ENCODE results near the gene OR52I2. TPM values are rescaled to one million over a fixed set of nuclear protein-coding genes. Genes with fewer than 3 reads are reported as not detected.

The OR52I2 gene
- total RNA-seq, 4 donors from 2014 or later = not detected

DNA sequence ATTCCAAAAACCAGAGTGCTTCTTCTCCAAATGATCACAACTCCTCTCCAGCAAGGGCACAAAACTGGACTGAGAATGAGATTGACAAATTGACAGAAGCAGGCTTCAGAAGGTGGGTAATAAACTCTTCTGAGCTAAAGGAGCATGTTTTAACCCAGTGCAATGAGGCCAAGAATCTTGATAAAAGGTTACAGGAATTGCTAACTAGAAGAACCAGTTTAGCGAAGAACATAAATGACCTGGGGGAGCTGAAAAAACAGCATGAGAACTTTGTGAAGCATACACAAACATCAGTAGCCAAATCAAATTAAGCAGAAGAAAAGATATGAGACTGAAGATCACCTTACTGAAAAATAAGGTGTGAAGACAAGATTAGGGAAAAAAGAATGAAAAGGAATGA is 21.1 kb upstream of the OR52I2 start:
- H3K9me3 ChIP-seq = no peaks in the 10 kb centered on the region
- in situ Hi-C loops (cut with MboI; ENCODE audit: low sequenced_read_pairs in 4 of 4) (no loop called here), intact Hi-C loops (cut with DNase I; ENCODE audit: low total_unique reads) (no loop called here)
- no peak overlapping the region for H3K27ac ChIP-seq
- no peak for DNase-seq
- ATAC-seq = no peak
- H3K4me3 ChIP-seq = no peak overlapping the region
- H3K36me3 ChIP-seq = no peaks in the 10 kb centered on the region
- no peaks in the 10 kb centered on the region for H3K4me1 ChIP-seq
- TF ChIP-seq, protein P1, sequence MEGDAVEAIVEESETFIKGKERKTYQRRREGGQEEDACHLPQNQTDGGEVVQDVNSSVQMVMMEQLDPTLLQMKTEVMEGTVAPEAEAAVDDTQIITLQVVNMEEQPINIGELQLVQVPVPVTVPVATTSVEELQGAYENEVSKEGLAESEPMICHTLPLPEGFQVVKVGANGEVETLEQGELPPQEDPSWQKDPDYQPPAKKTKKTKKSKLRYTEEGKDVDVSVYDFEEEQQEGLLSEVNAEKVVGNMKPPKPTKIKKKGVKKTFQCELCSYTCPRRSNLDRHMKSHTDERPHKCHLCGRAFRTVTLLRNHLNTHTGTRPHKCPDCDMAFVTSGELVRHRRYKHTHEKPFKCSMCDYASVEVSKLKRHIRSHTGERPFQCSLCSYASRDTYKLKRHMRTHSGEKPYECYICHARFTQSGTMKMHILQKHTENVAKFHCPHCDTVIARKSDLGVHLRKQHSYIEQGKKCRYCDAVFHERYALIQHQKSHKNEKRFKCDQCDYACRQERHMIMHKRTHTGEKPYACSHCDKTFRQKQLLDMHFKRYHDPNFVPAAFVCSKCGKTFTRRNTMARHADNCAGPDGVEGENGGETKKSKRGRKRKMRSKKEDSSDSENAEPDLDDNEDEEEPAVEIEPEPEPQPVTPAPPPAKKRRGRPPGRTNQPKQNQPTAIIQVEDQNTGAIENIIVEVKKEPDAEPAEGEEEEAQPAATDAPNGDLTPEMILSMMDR (IDR thresholded peaks at IDR 0.05 in 4 of 5, conservative IDR thresholded peaks at IDR 0.05 in 1 of 5) = no peak
- no peak for TF ChIP-seq POLR2A (IDR thresholded peaks at IDR 0.05)
- H3K27me3 ChIP-seq = no peaks in the 10 kb centered on the region

DNA sequence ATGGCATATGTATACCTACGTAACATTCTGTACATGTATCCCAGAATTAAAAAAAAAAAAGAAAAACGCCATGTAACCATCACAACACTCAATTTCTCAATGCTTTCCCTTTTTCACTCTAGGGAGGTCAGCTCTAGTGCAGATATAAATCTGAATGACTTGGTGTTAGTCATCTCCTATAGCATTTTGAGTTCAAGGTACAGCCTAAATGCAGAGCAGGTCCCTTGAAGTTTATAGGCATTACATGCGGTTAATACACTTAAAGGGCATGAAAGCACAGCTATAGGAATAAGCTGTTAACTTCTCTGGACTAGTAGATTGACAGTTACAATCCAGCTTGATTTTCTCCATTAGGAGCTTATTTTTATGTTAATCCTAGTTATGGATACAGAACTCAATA is 16.2 kb upstream of the OR52I2 start:
- Histone ChIP-seq H3K27me3 (no peaks in the 10 kb centered on the region), H3K4me3 (no peak overlapping the region), H3K9me3 (no peaks in the 10 kb centered on the region), H3K4me1 (no peaks in the 10 kb centered on the region), H3K36me3 (no peaks in the 10 kb centered on the region), H3K27ac (no peak overlapping the region)
- no peak for TF ChIP-seq POLR2A (IDR thresholded peaks at IDR 0.05)
- TF ChIP-seq, protein P1 (IDR thresholded peaks at IDR 0.05 in 4 of 5, conservative IDR thresholded peaks at IDR 0.05 in 1 of 5) = no peak
- in situ Hi-C loops (cut with MboI; ENCODE audit: low sequenced_read_pairs in 4 of 4) (no loop called here), intact Hi-C loops (cut with DNase I; ENCODE audit: low total_unique reads) (no loop called here)
- ATAC-seq (no peak), DNase-seq (no peak)

DNA sequence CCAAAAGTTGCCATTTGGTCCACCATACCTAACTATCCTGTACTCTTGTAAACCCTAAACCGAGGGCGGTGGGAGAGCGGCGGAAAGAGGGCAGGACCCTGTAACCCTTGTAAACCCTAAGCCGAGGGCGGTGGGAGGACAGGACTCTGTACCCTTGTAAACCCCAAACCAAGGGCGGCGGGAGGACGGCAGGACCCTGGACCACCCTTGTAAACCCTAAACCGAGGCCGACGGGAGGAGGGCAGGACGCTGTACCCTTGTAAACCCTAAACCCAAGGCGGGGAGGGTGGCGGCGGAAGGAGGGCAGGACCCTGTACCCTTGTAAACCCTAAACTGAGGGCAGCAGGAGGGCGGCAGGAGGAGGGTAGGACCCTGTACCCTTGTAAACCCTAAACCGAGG is 12.5 kb upstream of the OR52I2 start:
- intact Hi-C loops (cut with DNase I; ENCODE audit: low total_unique reads) = no loop called here
- no peak for DNase-seq

DNA sequence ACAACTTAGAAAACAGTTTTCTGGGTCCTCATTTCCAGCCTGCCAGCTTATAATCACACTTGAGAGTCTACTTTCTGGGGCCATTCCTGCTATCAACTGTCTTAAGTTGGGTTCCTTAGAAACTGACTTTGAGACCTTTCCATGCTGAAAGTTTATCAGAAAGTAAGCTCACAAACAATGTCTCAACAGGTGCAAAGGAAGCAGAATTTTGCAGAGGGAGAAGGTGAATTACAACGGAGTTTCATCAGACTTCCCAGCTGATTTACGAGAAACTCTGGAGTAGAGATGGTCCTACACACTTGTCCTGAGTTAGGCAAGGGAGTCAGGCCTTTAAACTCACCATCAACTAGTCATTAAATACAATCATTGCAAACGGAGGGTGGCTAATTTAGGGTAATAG is 4.7 kb upstream of the OR52I2 start:
- ATAC-seq (no peak), DNase-seq (no peak)
- in situ Hi-C loops (cut with MboI; ENCODE audit: low sequenced_read_pairs in 4 of 4) (no loop called here), intact Hi-C loops (cut with DNase I; ENCODE audit: low total_unique reads) (no loop called here)
- TF ChIP-seq POLR2A (IDR thresholded peaks at IDR 0.05) = no peak
- TF ChIP-seq, protein P1 (IDR thresholded peaks at IDR 0.05 in 4 of 5, conservative IDR thresholded peaks at IDR 0.05 in 1 of 5) = no peak
- Histone ChIP-seq H3K4me3 (no peak overlapping the region), H3K36me3 (no peaks in the 10 kb centered on the region), H3K4me1 (no peaks in the 10 kb centered on the region), H3K27me3 (no peaks in the 10 kb centered on the region), H3K27ac (no peak overlapping the region), H3K9me3 (no peaks in the 10 kb centered on the region)

More for the DNA sequence above, 12.5 kb upstream of the OR52I2 start:
- in situ Hi-C loops (cut with MboI; ENCODE audit: low sequenced_read_pairs in 4 of 4) = no loop called here
- H3K36me3 ChIP-seq = no peaks in the 10 kb centered on the region
- no peak for TF ChIP-seq POLR2A (IDR thresholded peaks at IDR 0.05)
- TF ChIP-seq, protein P1 (IDR thresholded peaks at IDR 0.05 in 4 of 5, conservative IDR thresholded peaks at IDR 0.05 in 1 of 5) = no peak
- ATAC-seq = no peak
- H3K27me3 ChIP-seq = no peaks in the 10 kb centered on the region
- no peak overlapping the region for H3K4me3 ChIP-seq
- no peaks in the 10 kb centered on the region for H3K9me3 ChIP-seq
- no peaks in the 10 kb centered on the region for H3K4me1 ChIP-seq
- no peak overlapping the region for H3K27ac ChIP-seq

DNA sequence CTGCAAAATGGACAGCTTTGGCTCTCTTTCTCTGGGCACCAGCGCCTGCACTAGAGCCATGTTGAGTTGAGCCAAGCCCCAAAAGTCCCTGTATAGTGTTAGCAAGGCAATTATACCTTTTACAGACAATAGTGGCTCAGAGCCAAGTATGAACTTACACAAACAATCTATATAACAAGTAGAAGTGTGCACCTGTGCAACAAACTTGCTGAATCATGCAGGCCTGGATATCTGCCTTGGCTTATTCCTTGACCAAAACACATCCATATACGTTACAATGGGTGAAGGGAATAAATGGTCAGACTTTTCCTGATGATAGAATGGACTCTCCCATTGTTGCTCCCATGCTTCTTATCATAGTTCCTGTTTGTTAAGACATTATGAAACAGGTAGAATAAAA is 3.8 kb upstream of the OR52I2 start:
- intact Hi-C loops (cut with DNase I; ENCODE audit: low total_unique reads) (no loop called here), in situ Hi-C loops (cut with MboI; ENCODE audit: low sequenced_read_pairs in 4 of 4) (no loop called here)
- ATAC-seq = no peak
- Histone ChIP-seq H3K27ac (no peak overlapping the region), H3K9me3 (no peaks in the 10 kb centered on the region), H3K4me1 (no peaks in the 10 kb centered on the region), H3K4me3 (no peak overlapping the region), H3K27me3 (no peaks in the 10 kb centered on the region), H3K36me3 (no peaks in the 10 kb centered on the region)
- no peak for DNase-seq
- TF ChIP-seq, protein P1 (IDR thresholded peaks at IDR 0.05 in 4 of 5, conservative IDR thresholded peaks at IDR 0.05 in 1 of 5) = no peak
- TF ChIP-seq POLR2A (IDR thresholded peaks at IDR 0.05) = no peak
